Islet precursor cell (in vitro differentiated cells): ENCODE data around the gene MMP27.
"Not testable (repeated sequence)": the region's sequence is repeated elsewhere in the genome, so short reads cannot be mapped to it uniquely, and the experiment has no call there.

Source experiments
- DNase-seq: peaks from one replicate; pipeline ENCODE4 v3.0.0-alpha.2; 2018

MMP27 gene

GRCh38 chr11:102705626-102706025, at the start of gene MMP27:
Gene MMP27 (minus strand): TSS chr11:102705769. CDS start chr11:102705714, 55 bp downstream.
- no peak for DNase-seq

GRCh38 chr11:102753267-102753666, 47.7 kb upstream of the MMP27 start:
- no peak for DNase-seq

GRCh38 chr11:102751673-102752072, 46.1 kb upstream of the MMP27 start:
- no peak for DNase-seq

GRCh38 chr11:102749101-102749722, 43.6 kb upstream of the MMP27 start:
- DNase-seq: no peak

GRCh38 chr11:102746746-102747578, 41.4 kb upstream of the MMP27 start:
- DNase-seq: not testable (repeated sequence)

- DNase-seq: no peak
Observed at GRCh38 chr11:102734650-102735049, 29.1 kb upstream of the MMP27 start.

- DNase-seq: peak; percentile 87
Observed at GRCh38 chr11:102733232-102733875, 27.8 kb upstream of the MMP27 start.

- not testable (repeated sequence) for DNase-seq
Observed at GRCh38 chr11:102730944-102731343, 25.4 kb upstream of the MMP27 start.

- DNase-seq: no peak
Observed at GRCh38 chr11:102729849-102730815, 24.6 kb upstream of the MMP27 start.

- DNase-seq: no peak
Observed at GRCh38 chr11:102727890-102728289, 22.3 kb upstream of the MMP27 start.

- DNase-seq: no peak
Observed at GRCh38 chr11:102724904-102725500, 19.4 kb upstream of the MMP27 start, which contains the start of gene MMP8. Gene MMP8 (minus strand): TSS chr11:102724954. CDS start chr11:102724855, 99 bp downstream.

GRCh38 chr11:102722821-102723220, 17.3 kb upstream of the MMP27 start:
- no peak for DNase-seq

- DNase-seq: no peak
Observed at GRCh38 chr11:102719620-102720277, 14.2 kb upstream of the MMP27 start.

GRCh38 chr11:102717280-102717679, 11.7 kb upstream of the MMP27 start:
- no peak for DNase-seq

GRCh38 chr11:102716527-102716926, 11.0 kb upstream of the MMP27 start:
- no peak for DNase-seq

- no peak for DNase-seq
Observed at GRCh38 chr11:102712137-102712536, 6.6 kb upstream of the MMP27 start.

- DNase-seq: no peak
Observed at GRCh38 chr11:102709201-102709945, 3.8 kb upstream of the MMP27 start.

- DNase-seq: no peak
Observed at GRCh38 chr11:102708654-102709053, 3.1 kb upstream of the MMP27 start.

- DNase-seq: no peak
Observed at GRCh38 chr11:102704841-102705240, 728 bp downstream of the MMP27 start.

- no peak for DNase-seq
Observed at GRCh38 chr11:102703826-102704493, 1.6 kb downstream of the MMP27 start.
